Dermis microvascular lymphatic vessel endothelial cell (primary cell): ENCODE data around the gene GRPR. TPM values are rescaled to one million over a fixed set of nuclear protein-coding genes. Genes with fewer than 3 reads are reported as not detected.
A peak's percentile ranks its signal among the peaks of the same experiment; 100 is the strongest.

ENCODE experiments used
- DNase-seq, 2 donors: peaks; one replicate each; pipeline versions ENCODE4 v3.0.0 to v3.0.0-alpha.2; 2010; ENCODE audit warnings: low read depth in 2 of 2
- total RNA-seq: library from RNA; depleted of rRNA; stranded (reverse); fragments of >200 nt; gene quantifications from 2 replicates; pipeline ENCODE4 v1.2.1, GENCODE V29; 2014

The GRPR gene
- under 0.01 TPM in 2 replicates for total RNA-seq

- peak; percentile 65 to 86 for DNase-seq
Measured at GRCh38 chrX:16123222-16123786, at the start of gene GRPR. TSS of gene GRPR (plus strand) at chrX:16123565. CDS start at chrX:16123954, 389 bp downstream.

DNA sequence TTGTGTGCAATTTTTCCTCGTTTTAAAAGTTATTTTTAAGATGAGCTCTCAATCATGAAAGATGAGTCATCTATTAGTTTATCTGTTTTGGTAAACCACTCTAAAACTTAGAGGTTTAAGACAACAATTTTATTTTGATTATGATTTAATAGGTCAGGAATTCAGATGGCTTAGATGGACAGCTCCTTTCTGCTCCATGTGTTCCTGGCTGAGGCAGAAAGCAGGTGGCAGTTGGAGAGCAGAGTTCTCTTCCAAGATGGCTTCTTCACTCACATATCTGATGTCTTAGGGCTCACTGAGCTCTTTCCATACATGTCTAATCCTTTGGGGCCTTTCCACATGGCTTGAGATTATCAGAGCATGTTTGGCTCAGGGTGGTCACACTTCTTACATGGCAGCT, 48.3 kb upstream of the GRPR start:
- no peak for DNase-seq

- no peak for DNase-seq
Measured at GRCh38 chrX:16076834-16077233, 46.5 kb upstream of the GRPR start.

DNA sequence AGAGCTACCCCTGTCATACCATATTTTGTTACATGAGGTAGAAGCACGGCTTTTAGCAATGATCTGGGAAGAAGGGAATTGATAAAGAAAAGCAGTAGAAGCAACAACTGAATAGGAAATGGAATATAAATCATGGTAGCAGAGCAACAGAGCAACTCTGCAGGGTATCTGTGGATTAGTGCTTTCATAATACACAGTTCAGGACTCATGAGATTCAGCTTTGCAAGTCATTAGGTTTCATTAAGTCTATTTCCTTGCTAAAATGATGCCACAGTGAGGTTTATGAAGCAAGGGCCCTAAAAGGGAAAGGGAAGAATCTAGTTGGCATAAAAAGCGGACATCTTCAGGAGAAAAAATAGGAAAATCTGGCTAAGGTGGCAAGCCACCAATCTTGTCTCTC, 45.6 kb upstream of the GRPR start:
- DNase-seq = no peak

DNA sequence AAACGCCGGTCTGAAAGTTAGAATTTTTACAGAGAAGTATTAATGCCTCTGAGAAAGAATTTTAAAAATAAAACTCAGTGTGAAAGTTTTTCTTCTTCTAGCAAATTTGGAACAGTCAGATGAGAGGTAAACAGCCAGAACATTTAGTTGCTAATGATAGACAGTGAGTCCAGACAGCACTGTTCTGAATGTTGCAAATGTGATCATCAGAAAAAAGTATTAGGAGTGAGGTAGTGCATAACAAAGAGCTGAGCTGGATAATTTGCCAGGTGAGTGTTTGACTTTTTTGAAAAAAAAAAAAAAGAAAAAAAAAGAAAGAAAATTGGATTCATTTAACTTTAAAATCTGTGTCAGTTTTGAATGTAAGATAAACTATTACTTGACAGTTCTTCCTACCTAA, 42.0 kb upstream of the GRPR start:
- no peak for DNase-seq

GRCh38 chrX:16082470-16083085, 40.8 kb upstream of the GRPR start:
- DNase-seq = no peak

DNA sequence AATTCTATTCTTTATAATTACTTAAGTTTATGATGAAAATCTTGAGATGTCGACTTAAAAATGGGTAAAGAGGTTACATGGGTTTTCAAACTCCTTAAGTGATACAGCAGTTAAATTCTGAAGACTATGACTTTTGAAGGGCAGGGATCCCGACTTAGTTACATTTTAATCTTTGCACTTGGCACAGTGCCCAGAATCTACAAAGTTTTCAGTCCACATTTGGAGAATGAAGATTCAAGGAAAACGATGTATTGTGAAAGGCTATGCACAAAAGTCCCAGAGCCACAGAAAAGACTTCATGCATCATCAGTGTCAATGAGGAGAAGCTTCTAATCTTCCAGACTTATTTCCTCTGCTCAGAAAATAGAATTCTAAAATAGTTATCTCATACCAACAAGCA, 36.3 kb upstream of the GRPR start:
- no peak for DNase-seq

- no peak for DNase-seq
Measured at GRCh38 chrX:16089086-16089485, 34.3 kb upstream of the GRPR start.

GRCh38 chrX:16096141-16096540, 27.2 kb upstream of the GRPR start:
- no peak for DNase-seq

- no peak for DNase-seq
Measured at GRCh38 chrX:16100673-16101072, 22.7 kb upstream of the GRPR start.

- no peak for DNase-seq
Measured at GRCh38 chrX:16101581-16101980, 21.8 kb upstream of the GRPR start.

DNA sequence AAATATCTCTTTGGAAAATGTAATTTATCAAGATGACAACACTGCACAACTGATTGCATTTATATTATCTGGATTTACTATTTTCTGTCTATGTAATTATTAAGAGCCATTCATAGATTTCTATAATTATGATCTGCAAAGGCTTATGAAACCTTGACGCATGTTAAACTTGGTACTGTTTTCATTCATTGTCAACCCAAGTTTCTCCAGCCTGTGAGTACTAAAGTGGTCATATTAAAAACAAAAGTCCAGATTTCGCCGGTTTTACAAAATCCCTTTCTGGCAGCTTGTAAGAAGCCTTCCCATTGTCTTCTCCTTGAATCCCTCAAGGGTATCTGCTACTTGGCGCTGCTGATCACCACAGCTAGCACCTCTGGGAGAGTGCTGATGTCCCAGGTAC, 19.7 kb upstream of the GRPR start:
- no peak for DNase-seq

GRCh38 chrX:16112428-16112827, 10.9 kb upstream of the GRPR start:
- DNase-seq = no peak

DNA sequence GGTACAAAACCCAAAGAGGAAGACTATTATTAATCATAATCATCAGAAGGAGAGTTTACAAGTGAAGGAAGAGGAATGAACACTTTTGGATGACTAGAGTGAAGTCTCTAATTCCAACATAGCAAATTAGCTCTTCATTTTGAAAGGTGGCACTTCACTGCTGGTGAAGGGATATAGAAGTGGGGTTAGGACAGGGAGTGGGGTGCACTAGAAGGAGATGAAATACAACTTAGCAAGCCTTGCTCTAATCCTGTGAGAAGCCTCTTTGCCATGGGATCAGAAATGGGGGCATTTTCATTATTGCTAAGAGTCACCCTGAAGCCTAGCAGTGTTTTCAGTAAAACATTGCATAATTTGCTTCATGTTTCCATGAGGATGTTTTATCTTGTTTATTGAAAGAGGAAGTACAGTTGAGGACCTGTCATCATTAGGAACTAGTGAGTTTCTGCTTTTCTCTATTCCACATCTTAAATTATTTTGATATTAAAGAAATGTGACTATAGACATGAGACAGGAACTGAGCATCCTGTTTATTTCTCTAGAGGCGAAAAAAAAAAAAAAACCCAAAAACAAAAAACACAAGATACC, 9.3 kb upstream of the GRPR start:
- no peak for DNase-seq

DNA sequence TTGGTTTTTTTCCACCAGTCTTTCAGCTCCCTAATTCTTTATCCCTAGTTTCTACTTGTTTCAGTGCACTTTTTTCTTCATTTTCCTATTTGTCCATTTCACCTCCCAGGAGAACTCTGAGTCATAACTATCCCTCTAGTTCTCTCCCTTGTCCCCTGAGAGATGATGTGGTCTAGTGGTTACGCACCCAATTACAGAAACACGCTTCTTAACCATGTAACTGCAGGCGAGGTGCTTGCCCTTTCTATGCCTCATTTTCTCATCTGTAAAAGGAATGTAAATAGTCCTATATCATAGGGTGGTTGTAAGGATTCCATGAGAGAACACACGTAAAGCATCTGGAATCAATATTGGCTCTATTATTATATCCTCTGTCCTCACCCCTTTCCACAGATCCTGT, 8.8 kb upstream of the GRPR start:
- no peak for DNase-seq

DNA sequence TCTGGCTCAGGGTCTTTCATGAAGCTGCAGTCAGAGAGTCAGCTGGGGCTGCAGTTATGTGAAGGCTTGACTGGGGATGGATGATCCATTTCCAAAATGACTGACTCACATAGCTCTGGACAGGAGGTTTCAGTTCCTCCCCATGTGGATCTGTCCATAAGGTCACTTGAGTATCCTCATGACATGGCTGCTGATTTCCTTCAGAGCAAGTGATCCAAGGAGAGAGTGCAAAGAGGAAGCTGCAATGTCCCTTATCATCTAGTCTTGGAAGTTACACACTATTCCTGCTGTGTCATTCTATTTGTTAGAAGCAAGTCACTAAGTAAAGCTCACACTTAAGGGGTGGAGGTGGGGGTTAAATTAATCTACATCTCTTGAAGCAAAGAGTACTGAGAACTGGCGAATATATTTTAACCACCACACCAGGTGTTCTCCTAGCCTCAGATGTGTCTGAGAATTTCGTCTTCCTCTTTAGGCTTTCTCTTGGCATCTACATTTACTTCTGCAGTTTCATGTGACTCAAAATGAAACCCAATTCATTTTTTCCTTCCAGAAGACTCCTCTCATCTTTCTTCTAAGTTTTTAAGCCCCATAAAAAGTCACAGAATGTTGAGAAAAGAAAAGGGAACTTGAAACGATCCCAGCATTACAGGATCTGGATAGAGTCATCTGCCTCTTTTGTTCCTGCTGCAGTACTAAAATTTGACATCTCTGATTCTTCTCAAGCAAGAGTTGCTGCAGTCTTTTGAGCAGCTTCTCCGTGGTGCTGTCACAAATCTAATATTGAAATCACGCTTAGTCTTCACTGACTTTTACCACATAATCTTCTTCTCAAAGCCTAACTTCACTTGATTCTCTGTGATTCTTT, 3.8 kb upstream of the GRPR start:
- no peak for DNase-seq

DNA sequence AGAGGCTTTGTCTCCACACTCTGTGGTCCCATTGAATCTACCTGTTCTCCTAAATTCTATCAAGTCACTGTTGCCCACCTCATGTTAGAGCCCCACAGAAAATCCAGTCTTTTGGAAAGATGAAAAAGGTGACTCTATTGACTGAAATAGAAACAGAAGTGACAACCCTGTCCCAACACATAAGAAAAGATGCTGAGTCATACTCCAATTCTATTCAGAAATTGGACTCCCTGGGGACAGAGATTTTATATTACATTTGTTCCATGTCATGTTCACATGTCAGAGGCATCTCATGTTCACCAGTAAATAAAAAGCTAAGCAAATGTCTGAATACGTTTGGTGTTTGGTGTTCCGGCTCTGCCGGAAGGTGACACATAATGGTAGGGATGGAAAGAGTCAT, 2.9 kb upstream of the GRPR start:
- no peak for DNase-seq

DNA sequence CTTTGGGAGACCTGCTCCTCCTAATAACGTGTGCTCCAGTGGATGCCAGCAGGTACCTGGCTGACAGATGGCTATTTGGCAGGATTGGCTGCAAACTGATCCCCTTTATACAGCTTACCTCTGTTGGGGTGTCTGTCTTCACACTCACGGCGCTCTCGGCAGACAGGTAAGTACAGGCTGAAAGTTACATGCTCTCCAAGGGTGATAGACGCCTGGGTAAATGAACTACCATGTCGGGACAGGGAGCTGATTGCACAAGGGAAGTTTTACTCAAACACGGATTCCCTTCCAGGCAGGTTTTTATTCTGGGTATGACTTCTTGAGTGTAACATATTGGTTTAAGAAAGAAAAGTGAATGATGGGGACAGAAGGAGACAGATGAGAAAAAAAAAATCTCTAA, 836 bp downstream of the GRPR start:
- DNase-seq = no peak

- no peak for DNase-seq
Measured at GRCh38 chrX:16125520-16126149, 2.3 kb downstream of the GRPR start.

GRCh38 chrX:16130707-16131106, 7.3 kb downstream of the GRPR start:
- no peak for DNase-seq

DNA sequence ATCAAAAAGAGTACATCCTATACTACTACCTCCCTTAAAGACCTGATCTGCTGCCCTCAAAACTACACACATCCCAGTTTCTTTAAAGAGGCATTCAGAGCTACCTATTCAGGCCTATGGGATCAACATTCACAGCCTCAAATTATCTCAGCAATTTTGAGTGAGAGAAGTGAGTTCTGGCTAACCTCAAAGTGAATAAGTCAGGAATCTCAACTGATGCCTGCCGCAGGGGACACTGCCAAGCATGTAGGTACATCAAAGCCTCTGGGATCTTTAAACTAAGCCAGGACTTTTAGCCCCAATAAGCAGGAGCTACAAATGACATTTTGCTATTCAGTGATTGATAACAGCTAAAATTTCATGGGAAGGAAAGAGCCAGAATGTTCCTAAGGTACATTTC, 11.6 kb downstream of the GRPR start:
- DNase-seq = no peak

GRCh38 chrX:16136080-16136479, 12.7 kb downstream of the GRPR start:
- no peak for DNase-seq
